Fibroblast of skin of right quadriceps (primary cell): ENCODE results near the gene OCIAD1.

Source experiments
- DNase-seq: peaks from one replicate; pipeline ENCODE4 v3.0.0-alpha.2; 2013

The OCIAD1 gene

DNA sequence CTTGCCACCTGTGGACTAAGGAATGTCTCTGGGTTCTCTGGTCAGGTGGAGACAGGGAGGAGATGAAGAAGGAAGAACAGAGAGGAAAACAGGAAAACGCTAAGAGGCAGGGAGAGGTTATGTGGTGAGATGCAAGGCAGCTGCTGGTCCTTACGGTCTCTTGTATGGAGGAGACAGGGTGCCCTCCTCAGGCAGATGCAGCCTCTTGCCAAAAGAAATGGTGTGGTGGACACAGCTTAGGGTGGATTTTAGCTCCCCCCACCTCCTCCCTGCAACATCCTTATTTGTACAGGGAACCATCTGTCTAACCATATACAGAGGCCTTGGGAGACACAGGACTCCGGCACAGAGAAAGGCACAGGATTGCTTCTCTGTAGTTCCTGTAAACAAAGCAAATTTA is 66.0 kb downstream of the OCIAD1 start:
- DNase-seq = no peak

DNA sequence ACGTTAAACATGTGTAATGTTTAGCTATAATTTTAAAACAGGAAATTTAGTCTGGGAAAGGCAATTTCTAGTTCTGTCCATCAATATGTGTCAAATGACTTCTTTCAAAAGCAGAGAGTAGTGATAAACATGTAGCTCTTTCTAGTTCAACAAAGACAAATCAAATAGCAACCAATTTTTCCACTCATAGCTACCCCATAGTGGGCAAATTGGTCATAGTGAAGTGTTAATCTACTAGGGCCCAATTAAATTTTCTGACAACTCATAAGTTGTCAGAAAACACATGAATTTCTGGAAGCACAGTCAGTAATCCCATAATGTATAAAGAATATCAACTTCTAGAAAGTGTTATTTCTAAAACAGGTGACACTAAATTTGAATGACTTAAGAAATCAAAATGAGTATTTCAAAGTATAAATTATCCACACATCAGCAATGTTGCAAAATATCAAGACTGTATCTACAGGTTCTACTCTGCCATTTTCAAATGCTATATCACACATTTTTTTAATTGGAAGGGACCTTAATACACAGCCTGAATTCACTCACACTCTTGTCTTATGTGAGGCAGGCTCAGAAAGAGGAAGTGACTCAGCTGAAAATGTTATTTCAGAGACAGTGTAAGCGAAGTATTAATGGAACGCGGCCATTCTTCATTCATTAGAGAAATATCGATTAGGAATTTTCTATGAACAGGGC is 68.0 kb downstream of the OCIAD1 start:
- peak; percentile 32 for DNase-seq

DNA sequence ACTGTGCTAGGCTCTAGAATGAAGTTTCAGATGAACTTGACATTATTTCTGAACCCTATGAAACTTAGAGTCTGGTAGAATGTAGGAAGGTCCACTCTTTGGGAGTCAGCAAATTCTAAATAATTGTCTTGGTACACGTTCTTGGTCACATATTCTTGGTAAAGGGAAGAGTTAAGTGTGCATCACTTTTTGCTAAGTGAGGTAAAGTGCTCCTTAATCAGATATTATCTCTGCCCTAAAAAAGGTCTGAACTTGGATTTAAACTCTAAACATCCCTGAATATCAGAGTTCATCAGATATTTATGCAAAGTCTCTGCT is 68.5 kb downstream of the OCIAD1 start:
- no peak for DNase-seq

DNA sequence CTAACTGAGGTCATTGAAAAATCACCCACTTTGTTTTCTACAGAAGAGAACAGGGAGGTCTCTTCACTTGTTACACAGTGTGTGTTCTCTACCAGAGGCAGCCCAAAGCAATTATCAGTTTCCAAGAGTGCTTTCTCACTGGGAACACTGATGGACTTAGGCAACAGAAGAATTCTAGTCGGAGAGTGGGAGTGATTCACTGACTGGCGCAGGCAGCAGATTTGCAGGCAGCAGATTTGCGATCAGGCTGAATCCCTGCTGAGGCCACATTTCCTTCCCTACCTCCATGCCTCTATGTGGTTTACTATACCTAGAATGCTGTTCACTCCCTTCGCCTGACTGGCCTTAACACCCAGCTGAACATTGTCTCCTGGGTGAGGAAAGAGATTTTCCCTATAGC is 69.1 kb downstream of the OCIAD1 start:
- peak; percentile 51 for DNase-seq

DNA sequence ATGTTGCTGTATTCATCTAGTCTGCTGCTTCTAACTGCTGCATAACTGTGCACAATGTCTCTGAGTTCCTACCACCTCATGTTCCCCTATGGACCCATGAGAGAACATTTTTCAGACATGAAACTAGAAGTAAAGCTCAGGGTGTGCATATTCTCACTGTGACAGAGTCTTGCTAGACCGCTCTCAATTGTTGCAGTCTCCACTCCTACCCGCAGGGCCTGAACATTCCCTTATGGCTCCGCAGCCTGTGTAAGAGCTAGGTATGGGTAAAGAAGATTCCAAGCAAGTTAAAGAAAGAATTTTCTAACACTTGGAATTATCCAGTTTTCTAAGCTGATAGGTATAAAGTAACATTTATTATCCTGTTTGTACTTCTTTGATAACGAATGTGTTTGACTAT is 70.3 kb downstream of the OCIAD1 start:
- DNase-seq = no peak

DNA sequence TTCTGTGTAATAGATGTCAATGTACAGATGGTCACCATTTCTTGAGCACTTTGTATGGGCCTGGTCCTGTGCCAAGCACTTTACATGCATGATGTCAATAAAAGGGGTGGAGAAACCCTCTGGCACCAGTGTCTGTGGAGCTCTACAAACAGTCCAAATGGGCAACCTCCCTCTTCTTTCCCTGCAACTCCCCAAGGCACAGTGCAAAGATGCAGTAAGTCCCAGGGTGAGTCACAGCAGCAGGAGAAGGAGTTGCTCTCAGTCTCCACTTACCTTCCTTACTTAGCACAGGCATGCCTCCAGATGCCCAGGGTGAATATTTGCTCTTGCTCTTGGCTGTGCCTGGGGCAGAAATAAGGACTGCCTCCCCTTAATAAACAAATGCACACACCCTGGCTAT is 71.4 kb downstream of the OCIAD1 start:
- peak; percentile 36 for DNase-seq

DNA sequence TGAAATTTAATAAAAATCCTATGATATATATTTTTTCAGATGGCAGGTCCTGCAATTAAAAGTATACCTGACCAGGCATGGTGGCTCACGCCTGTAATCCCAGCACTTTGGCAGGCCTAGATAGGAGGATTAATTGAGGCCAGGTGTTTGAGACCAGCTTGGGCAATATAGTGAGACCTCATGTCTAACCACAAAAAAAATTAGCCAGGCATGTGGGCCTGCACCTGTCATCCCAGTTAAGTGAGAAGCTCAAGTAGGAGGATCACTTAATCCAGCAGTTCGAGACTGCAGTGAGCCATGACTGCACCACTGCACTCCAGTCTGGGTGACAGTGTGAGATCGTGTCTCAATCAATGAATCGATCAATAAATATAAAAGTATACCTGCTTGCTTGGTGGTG is 73.2 kb downstream of the OCIAD1 start:
- no peak for DNase-seq

DNA sequence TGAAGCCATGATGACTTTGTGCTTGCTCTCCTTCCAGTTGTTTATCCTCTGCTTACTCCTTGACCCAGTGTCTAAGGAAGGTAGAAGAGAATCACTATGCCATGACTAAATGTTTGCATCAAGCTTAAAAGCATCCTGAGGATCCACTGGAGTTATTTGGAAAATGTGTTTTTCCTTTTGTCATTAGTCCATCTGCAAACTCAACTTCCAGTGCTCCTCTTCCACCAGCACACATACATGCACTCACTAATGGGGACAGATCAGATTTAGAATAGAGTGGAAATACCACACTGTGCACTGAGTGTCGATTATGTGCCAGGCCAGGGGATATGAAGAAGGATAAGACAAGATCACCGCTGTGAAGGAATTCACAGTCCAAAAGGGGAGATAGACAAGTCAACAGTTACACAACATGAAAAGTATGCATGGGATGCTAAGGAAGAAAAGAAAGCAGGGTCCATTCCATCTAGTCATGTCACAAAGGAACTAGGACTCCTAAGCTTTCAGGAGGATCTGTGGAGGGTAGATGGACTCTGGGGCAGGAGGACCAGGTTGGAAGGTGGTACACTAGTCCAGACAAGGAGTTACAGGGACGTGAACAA is 73.8 kb downstream of the OCIAD1 start:
- DNase-seq = peak; percentile 26

DNA sequence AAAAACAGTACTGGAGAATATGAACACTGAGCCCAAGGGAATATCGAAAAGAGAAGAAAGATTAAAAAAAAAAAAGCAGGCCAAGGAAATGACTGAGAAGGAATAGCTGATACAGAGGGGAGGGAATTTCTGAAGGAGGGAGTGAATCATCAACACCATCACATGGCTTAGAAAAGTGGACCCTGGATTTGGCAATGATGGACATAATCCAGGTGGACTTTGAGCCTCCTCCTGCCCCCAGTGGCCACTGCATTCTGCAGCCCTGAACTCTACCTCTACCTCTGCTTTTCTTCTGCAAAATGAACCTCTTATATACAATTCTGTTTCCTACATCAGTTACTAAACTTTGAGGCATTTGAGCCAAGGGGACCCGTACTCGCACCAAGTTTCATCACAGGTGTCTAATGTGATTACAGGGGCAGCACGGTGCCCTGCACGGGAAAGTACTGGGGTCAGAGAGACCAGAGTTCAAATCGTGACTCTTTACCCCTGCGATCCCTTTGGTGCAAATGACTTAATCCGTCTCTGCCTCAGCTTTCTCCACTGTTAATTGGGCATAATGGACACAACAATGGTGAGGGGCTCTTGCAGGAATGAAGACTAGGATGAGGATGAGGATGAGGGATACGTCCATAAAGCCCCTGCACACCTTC is 74.6 kb downstream of the OCIAD1 start:
- DNase-seq = peak; percentile 38

DNA sequence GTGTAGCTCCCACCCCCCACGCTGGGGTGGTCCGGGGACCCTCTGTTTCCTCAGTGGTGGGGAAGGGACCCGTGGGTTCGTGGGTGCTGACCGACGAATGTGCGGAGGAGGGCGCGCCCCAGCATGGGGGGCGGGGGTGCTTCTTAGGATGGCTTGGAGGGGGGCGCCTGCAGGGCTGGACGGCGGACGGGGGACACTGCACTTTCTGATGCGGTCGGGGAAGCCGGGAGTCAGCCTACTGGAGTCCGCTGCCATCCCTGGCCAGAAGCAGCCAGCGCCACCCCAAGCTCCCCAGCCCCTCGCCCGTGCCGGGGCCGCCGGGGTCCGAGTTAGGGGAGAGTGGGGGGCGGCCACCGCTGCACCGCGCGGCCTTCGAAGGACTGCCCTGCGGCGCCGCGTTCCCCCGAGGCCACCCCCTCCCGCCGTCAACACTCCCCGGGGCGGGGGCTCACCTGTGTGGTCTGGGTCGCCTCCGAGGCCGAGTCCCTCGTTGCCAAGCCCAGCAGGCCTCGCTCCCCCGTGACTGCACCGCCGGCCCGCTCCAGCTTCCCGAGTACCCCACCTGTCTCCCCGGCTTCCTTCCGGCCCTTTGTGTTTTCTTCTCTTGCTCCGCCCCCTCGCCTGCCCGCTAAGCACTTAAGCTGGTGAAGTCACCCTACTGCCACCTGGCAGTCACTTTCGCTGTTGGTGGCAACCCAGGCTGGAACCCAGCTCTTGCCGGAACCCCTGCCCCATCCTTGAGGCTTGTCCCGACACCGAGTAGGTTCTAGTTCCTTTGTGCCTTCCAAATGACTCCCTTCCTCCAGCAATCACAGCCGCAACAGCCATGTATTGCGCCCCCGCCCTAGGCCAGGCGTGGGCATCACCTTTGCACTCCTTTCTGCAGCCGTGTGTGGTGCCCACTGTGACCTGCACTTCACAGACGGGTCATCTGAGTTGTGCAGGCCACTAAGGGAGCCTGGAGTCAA is 75.6 kb downstream of the OCIAD1 start, which contains the start of gene OCIAD2:
Gene OCIAD2, minus strand, starts transcription at position 569 of the 968 bp plus-strand sequence. CDS start 2,225 bp downstream, outside the sequence.
- peak; percentile 21 for DNase-seq

DNA sequence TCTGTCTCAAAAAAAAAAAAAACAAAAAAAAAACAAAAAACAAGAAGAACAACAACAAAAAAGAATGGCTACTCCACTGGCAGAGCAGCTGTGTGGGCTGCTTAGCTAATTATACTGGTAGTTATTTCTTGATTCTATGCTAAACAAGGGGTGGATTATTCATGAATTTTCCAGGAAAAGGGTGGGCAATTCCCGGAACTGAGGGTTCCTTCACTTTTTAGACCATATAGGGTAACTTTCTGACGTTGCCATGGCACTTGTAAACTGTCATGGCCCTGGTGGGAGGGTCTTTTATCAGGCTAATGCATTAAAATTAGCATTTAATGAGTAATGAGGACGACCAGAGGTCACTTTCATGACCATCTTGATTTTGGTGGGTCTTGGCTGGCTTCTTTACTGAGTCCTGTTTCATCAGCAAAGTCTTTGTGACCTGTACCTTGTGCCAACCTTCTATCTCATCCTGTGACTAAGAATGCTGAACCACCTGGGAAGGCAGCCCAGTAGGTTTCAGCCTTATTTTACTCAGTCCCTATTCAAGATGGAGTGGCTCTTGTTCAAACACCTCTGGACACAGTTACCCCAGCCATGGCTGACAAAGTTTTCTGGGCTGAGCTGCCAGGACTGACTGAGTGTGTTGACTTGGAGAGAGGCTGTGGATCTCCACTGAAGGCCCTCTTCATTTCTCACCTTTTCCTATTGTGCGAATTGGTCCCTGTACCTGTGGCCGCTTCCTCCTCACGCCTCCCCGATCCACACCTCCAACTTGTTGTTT is 77.0 kb downstream of the OCIAD1 start:
- no peak for DNase-seq

DNA sequence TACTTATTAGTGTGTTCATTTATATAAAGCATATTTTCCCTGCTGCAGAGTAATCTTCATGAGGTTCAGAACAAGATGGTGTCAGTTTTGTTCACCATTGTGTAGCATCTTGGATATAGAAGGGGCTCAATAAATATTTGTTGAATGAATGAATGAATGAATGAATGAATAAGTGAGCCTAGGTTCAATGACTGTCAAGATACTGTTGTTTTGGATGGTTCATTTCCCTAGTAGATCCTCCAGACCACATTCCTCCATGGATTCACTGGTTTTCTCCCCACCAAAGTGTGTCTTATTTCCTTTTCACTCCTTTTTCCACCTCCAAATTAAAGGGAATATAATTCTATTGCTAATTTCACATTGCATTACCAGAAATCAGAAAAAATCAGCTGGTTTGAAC is 77.8 kb downstream of the OCIAD1 start:
- DNase-seq = no peak

DNA sequence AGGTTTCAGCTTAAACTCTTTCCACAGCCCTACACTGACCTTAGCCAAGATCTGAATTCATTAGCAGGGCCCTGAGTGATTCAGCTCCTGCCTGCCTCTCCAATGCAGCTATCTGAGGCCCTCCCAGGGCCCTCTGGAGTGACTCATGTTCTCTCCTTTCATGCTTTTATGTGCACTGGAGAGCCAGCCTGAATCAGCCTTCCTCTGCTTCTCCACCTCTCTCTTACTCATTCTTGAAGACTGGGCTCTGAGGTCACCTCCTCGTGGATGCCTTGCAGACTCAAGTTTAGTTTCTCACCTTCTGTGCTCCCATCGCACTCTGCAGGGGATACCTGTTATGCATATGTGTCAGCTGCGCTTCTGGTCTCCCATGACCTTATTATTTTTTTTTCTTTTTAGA is 78.8 kb downstream of the OCIAD1 start:
- peak; percentile 97 for DNase-seq

DNA sequence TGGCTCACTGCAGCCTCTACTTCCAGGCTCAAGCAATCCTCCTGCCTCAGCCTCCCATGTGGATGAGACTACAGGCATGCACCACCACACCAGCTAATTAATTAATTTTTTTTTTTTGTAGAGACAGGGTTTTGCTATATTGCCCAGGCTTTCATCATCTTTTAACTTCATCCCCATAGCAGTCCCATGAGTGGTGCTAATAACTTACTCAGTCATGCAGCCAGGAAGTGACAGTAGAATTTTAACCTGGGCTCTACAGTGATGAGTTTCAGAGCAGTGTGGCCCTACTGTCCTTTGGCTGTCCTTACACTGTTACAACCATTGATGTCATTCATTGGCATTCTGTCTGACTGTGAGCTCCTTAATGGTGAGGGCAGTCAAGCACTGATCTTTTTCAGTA is 79.6 kb downstream of the OCIAD1 start:
- DNase-seq = no peak
